Cardiac septum (tissue), 1 donor: ENCODE measurements around the gene PPP1R9B. TPM values are rescaled to one million over a fixed set of nuclear protein-coding genes. Genes with fewer than 3 reads are reported as not detected.

Experiments
- DNase-seq: peaks from one replicate; pipeline ENCODE4 v3.0.0-alpha.2; 2020; ENCODE audit warnings: low spot score
- intact Hi-C: fragments of 100-400 bp; cut with DNase I; formaldehyde crosslinking; loops from one replicate; pipeline ENCODE4 v1.14.0; 2022
- total RNA-seq: library from RNA; stranded (reverse); fragmentation: NEBNext Ultra II Directional; extraction: Animal tissue kit (Norgen Biotek cat#: 25700); gene quantifications from one replicate; pipeline ENCODE4 v1.2.1, GENCODE V29; 2021
- donor health status: DM: no; HTN: no; CAD: no.

Gene PPP1R9B
- total RNA-seq, 1 donor from 2014 or later = 46.1 TPM

DNA sequence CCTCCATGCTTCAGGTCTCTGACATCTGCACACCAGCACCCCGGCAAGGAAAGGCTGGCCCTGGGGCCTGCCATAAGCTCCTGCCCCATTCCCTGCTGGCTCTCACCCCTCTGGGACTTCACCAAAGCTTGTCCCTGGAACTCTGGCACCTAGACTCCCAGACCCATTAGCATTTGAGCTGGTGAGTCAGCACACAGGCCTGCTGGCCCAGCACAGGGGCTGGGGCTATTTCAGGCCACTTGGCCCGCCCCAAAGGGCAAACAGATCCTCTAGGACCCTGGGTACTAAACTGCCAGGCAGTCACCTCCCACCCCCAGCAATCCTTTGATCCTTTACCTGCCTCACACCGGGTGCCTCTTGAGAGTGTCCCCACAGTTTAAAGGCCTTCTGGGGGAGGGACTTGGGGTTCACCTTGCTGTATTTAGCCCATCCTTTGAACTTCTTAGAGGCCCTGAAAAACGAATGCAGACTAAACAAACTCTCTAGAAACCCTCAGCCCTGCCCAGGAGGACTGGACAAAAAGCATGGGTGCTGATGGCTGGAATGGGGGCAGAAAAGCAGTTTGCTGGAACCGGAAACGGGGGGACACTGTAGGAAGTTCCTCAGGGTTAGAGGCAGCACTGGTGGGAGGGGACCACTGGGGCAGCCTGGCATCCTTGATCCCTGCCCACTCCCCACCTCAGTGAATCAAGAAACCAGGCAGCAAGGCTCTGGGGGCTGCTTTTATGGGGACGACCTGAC lies 17.3 kb downstream of the PPP1R9B start:
- peak; percentile 83 for DNase-seq
- intact Hi-C loops = no loop called here

DNA sequence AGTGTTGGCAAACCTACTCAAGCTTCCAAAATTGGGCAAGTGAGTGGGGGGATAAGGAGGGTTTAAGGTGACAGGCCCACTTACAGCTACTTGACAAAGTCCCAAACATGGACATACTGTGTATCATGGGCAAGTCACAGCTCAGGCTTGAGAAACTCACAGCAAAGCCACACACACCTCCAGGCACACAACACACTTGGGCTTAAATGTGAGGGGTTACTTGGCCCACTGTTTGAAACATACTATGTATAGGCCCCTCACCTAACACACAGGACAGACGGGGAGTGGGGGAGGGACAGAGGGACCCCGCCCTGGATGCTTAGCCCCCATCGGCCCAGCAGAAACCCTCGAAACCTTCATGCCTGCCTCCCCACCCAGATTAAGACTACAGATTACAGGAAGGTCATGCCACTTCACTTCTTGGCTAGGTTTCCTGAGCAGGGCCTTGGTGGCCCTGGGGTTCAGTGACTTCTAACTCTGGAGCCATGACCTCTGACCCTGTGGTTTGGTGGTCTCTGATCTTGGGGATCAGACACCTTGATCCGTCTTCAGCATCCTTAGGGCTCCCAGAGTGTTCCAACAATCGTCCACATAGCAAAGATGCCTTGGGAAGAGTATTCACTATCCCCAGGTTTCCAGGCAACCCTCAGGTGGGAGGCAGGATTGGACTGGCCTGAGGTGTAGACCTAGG lies 18.2 kb downstream of the PPP1R9B start:
- DNase-seq = no peak
- intact Hi-C loops = no loop called here

DNA sequence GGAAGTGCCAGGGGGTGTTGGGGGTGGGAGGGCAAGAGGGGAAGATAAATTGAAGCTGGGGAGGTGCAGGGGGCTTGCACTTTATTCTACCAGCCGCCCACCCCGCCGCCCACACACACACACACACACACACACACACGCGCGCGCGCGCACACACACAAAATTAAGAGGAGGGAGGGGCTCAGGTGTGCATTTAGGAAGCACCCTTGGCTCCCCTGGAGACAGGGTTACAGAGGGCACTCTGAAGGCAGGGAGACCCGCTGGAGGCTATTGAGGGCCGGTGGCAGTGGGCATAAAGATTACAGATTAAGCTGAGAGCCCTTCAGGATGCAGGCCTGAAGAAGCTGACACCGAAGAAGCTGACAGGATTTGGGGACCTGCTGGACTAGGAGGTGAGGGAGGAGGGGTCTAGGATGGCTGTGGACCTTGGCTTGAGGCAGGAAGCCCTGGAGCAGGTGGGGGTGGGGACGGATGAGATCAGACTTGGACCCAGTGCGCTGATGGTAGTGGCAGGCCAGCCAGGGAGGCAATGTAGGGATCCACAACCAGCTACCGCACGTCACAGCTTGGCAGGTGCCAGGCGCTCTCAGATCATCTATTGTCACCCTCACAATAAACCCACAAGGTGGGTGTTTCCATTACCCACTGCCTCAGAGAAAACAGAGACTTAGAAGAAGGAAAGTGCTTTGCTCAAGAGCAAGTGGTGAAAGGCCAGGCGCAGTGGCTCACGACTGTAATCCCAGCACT lies 19.7 kb downstream of the PPP1R9B start:
- no peak for DNase-seq
- intact Hi-C loops = no loop called here

- intact Hi-C loops = no loop called here
- DNase-seq = no peak
These were observed 20.5 kb downstream of the PPP1R9B start, which contains the start of gene SAMD14 for GRCh38 chr17:50129728-50130558. SAMD14 (minus strand) TSS chr17:50130160; CDS start chr17:50124959, 5,201 bp downstream.

DNA sequence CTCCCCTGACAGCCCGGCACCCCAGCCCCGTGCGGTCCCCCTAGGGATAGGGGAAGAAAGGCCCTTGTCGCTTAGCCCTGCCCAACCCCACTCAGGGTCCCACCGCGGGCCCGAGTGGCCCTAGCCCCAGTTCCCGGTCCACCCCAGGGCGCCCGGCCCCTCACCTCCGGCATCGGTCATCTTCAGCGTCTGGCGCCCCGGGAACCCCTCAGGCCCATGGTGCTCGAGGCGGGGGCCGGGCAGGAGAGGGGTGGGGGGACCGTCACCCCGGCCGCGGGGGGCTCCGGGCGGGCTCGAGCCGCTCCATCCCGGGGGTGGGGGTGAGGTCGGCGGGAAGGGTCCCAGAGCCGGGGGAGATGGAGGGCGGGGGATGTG lies 21.1 kb downstream of the PPP1R9B start:
- DNase-seq = no peak
- intact Hi-C loops = no loop called here

GRCh38 chr17:50128441-50129352 lies 21.8 kb downstream of the PPP1R9B start:
- intact Hi-C loops = no loop called here
- no peak for DNase-seq

DNA sequence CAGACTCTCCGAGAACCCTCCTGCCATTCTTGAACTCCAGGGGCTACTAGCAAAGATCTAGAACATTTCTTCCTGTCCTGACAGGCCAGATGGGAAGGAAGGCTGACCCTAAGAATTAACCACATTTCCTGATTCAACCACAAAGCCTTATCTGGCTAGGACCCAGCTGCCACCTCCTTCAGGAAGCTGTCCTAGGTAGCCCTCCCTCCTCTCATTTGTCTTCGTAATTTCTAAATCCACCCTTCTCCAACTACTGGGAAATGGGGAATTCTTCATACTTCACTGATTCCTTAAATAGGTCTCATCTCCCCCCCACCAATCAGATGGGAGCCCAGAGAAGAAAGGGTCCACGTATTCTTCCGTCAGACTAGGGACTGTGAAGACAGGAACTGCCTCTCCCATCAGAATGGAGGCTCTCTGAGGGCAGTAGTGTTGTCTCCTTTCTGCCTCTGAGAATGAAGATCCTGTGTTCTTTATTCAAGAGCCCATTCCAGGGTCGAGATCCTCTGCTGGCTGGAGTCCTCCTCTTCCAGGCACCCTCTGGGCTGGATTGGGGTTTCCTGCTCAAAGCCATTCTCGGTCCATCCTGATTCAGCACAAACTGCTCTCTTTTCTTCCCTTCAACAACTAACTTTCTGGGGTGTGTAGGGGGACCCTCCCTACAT lies 22.6 kb downstream of the PPP1R9B start:
- intact Hi-C loops = no loop called here
- DNase-seq = no peak

DNA sequence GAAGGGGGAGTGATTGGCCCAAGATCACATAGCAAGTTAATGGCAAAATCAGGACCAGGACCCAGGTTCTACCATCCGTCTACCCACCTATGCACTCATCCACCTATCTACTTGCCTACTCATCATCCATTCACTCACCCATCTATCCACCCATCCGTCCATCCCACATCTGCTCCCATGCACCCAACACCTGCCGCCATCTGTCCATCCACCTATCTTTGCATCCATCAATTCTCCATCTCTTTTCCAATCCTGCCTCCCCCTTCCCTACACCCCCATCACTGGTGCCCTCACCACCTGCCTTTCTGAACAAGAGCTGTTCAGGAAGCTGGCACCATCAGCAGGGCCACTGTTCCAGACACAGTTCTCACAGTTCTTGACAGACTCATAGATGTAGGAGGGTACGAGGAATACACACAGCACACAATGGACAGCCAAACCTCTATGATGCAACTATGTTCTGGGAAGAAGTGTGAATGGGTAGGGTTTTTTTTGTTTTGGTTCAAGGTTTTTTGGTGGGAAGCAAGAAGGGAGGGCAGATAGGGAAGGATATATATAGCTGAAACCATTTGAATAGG lies 25.0 kb downstream of the PPP1R9B start:
- intact Hi-C loops = no loop called here

GRCh38 chr17:50123649-50124349 lies 26.7 kb downstream of the PPP1R9B start:
- intact Hi-C loops = no loop called here
- no peak for DNase-seq

More for the DNA sequence above, 25.0 kb downstream of the PPP1R9B start:
- no peak for DNase-seq

- intact Hi-C loops = no loop called here
- no peak for DNase-seq
These were observed 27.5 kb downstream of the PPP1R9B start for GRCh38 chr17:50122945-50123344.

GRCh38 chr17:50120475-50121253 lies 29.8 kb downstream of the PPP1R9B start:
- no peak for DNase-seq
- intact Hi-C loops = no loop called here

GRCh38 chr17:50118828-50119218 lies 31.7 kb downstream of the PPP1R9B start:
- intact Hi-C loops = loop anchor here (5.0 kb wide), 1 partner anchor 43 kb away; no protein-coding TSS in a partner anchor
- no peak for DNase-seq

GRCh38 chr17:50118076-50118827 lies 32.2 kb downstream of the PPP1R9B start:
- no peak for DNase-seq

GRCh38 chr17:50117202-50118051 lies 33.0 kb downstream of the PPP1R9B start:
- intact Hi-C loops = loop anchor here (5.0 kb wide), 1 partner anchor 45 kb away; no protein-coding TSS in a partner anchor
- DNase-seq = peak; percentile 69

More at GRCh38 chr17:50118076-50118827, 32.2 kb downstream of the PPP1R9B start:
- intact Hi-C loops = loop anchor here (5.0 kb wide), 1 partner anchor 44 kb away; no protein-coding TSS in a partner anchor
